DOHH2 (cell line): ENCODE measurements around the gene ASXL1.

Experiments used
- H3F3A ChIP-seq: fragments of 200-600 bp; sonication (generic), shearing (Covaris generic); 2 replicates; pipeline ENCODE4 v1.6.0; 2016; ENCODE audit warnings: antibody characterized with exemption, mild to moderate bottlenecking; ENCODE audit not compliant: control insufficient read depth, insufficient read depth
- H3K27ac ChIP-seq: fragments of 200-600 bp; sonication (generic); 2 replicates; pipeline ENCODE4 v1.5.1; 2014; ENCODE audit warnings: low read depth, mild to moderate bottlenecking, low read length, moderate library complexity
- H3K27me3 ChIP-seq: fragments of 200-600 bp; sonication (generic); 2 replicates; pipeline ENCODE4 v1.6.1; 2014; ENCODE audit warnings: mild to moderate bottlenecking, low read length, mixed read lengths; ENCODE audit not compliant: control insufficient read depth
- H3K36me3 ChIP-seq: fragments of 200-600 bp; sonication (generic); 2 replicates; pipeline ENCODE4 v1.6.1; 2014; ENCODE audit warnings: mild to moderate bottlenecking, low read length, moderate library complexity, mixed read lengths; ENCODE audit not compliant: control insufficient read depth
- H3K4me1 ChIP-seq: fragments of 200-600 bp; sonication (generic); 2 replicates; pipeline ENCODE4 v1.6.1; 2014; ENCODE audit warnings: mild to moderate bottlenecking, low read length, mixed read lengths; ENCODE audit not compliant: control insufficient read depth
- H3K4me2 ChIP-seq: fragments of 200-600 bp; sonication (generic); 2 replicates; pipeline ENCODE4 v1.6.0; 2014; ENCODE audit warnings: mild to moderate bottlenecking, low read length, moderate library complexity
- H3K4me3 ChIP-seq: fragments of 200-600 bp; sonication (generic); 2 replicates; pipeline ENCODE4 v1.5.1; 2014; ENCODE audit warnings: mild to moderate bottlenecking, low read length, mixed read lengths
- H3K79me2 ChIP-seq: fragments of 200-600 bp; sonication (generic); 2 replicates; pipeline ENCODE4 v1.6.1; 2014; ENCODE audit warnings: mild to moderate bottlenecking, low read length, mixed read lengths; ENCODE audit not compliant: control insufficient read depth
- H3K9me2 ChIP-seq: fragments of 200-600 bp; sonication (generic); replicated peaks from 2 replicates; pipeline ENCODE4 v1.6.1; 2014; ENCODE audit warnings: mild to moderate bottlenecking, low read length, mixed read lengths; ENCODE audit not compliant: control insufficient read depth
- H3K9me3 ChIP-seq: fragments of 200-600 bp; sonication (generic); 2 replicates; pipeline ENCODE4 v1.6.1; 2014; ENCODE audit warnings: antibody characterized with exemption, low read length, mixed read lengths; ENCODE audit not compliant: control insufficient read depth, insufficient read depth
- H4K20me1 ChIP-seq: fragments of 200-600 bp; sonication (generic); 2 replicates; pipeline ENCODE4 v1.6.0; 2014; ENCODE audit warnings: low read depth, mild to moderate bottlenecking, antibody characterized with exemption, low read length, moderate library complexity; ENCODE audit not compliant: control insufficient read depth, insufficient read depth
- EZH2phosphoT487 ChIP-seq: fragments of 200-600 bp; sonication (generic); IDR thresholded peaks from 2 replicates; pipeline ENCODE4 v1.6.1; 2017; ENCODE audit warnings: borderline replicate concordance, mild to moderate bottlenecking, antibody characterized with exemption, low read length, moderate library complexity, mixed read lengths
- TF ChIP-seq, protein P1 (sequence below): fragments of 200-600 bp; sonication (generic); IDR thresholded peaks from one replicate; pipeline ENCODE4 v1.5.1; 2014; ENCODE audit warnings: antibody characterized with exemption, mild to moderate bottlenecking, low read depth, low read length; ENCODE audit not compliant: poor library complexity, severe bottlenecking

Gene ASXL1

DNA sequence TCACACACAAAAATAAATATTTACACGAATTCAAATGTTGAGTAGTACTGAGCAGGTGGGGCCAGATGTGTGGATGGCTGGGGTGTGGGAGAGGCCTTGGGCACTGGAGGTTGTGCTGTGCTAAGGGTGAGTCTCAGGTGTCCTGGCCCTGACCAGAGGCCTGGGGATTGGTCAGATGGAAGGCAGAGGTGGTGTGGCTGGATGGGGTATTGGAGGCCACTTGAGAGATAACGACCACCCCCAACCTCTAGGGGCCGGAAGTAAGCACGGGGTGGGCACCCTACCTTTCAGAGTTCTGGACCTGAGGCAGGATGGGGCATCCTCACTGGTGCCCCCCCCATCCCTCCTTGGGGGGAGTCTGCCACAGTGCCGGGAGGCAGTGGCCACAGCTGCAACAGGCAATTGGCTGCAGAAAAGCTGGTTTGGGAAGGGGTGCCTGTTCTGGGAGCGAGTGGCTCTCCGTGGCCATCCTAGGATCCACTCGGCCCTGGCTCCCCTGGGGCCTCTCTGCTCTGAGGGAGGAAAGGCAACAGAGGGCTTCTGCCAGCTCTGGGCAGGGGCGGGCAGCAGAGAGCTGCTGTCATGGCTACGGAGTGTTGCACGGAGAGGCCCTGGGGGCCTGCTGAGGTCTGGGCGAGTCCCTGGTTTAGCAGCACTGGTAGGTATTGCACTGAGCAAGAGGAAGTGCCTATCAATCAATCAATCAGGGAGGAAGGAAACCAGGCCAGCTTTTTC is 87.6 kb downstream of the ASXL1 start:
- Histone ChIP-seq H3K9me2 (no peaks in the 10 kb centered on the region), H4K20me1 (no peaks in the 10 kb centered on the region; the same call in 1 of the 2 replicates), H3K27me3 (no peaks in the 10 kb centered on the region), H3K4me1 (peaks cover 28% of the 10 kb centered on the region), H3K27ac (no peak overlapping the region), H3K79me2 (no peaks in the 10 kb centered on the region), H3K9me3 (no peaks in the 10 kb centered on the region), H3F3A (peaks cover 9% of the 10 kb centered on the region), H3K4me3 (no peak overlapping the region), H3K4me2 (no peak overlapping the region), H3K36me3 (peaks cover 8% of the 10 kb centered on the region; the same call in 1 of the 2 replicates)
- TF ChIP-seq EZH2phosphoT487, result no peak
- TF ChIP-seq, protein P1, sequence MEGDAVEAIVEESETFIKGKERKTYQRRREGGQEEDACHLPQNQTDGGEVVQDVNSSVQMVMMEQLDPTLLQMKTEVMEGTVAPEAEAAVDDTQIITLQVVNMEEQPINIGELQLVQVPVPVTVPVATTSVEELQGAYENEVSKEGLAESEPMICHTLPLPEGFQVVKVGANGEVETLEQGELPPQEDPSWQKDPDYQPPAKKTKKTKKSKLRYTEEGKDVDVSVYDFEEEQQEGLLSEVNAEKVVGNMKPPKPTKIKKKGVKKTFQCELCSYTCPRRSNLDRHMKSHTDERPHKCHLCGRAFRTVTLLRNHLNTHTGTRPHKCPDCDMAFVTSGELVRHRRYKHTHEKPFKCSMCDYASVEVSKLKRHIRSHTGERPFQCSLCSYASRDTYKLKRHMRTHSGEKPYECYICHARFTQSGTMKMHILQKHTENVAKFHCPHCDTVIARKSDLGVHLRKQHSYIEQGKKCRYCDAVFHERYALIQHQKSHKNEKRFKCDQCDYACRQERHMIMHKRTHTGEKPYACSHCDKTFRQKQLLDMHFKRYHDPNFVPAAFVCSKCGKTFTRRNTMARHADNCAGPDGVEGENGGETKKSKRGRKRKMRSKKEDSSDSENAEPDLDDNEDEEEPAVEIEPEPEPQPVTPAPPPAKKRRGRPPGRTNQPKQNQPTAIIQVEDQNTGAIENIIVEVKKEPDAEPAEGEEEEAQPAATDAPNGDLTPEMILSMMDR, result no peak

DNA sequence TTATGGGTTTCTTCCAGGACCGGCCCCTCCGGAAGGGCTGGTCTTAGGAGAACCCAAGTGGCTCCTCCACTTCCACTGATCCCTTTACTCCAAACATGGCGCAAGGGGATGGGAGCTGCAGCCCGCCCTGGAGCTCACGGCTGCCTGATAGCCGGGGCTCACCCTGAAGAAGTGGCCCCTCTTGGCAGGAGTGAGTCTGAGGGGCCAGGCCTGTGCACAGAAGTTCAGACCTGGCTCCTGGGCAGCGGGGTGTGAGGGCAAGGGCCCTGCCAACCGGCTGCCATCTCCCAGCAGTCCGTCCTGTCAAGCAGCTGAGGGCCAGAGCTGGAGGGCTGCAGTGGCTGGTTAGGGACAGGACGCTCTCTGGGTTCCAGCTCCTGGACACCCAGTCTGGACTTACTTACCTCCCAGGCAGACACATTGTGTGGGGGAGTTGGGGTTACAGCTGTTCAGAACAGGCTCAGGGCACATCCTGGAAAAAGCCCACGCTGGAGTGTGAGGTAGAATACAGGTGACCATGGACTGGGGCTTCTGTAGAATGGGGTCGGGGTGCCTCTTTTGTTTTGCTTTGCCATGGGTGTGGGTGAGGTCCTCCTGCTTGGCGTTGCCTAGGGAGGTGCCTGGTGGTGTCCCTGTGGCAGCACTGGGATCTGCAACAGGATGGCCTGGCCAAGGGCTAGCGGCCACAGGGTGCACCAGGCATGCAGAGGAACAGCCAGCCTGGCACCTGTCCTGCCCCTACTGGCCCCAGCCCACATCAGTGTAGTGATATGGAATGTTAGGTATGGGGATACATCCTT is 88.4 kb downstream of the ASXL1 start:
- peaks cover 28% of the 10 kb centered on the region for H3K4me1 ChIP-seq
- peaks cover 9% of the 10 kb centered on the region for H3F3A ChIP-seq
- no peaks in the 10 kb centered on the region for H3K79me2 ChIP-seq
- no peak overlapping the region for H3K4me2 ChIP-seq
- no peaks in the 10 kb centered on the region for H3K9me3 ChIP-seq
- no peak for TF ChIP-seq EZH2phosphoT487
- TF ChIP-seq, protein P1, result no peak
- H3K36me3 ChIP-seq, result peaks cover 8% of the 10 kb centered on the region; the same call in 1 of the 2 replicates
- H3K9me2 ChIP-seq, result no peaks in the 10 kb centered on the region
- no peak overlapping the region for H3K4me3 ChIP-seq
- H3K27me3 ChIP-seq, result no peaks in the 10 kb centered on the region
- H3K27ac ChIP-seq, result no peak overlapping the region
- no peaks in the 10 kb centered on the region; the same call in 1 of the 2 replicates for H4K20me1 ChIP-seq

DNA sequence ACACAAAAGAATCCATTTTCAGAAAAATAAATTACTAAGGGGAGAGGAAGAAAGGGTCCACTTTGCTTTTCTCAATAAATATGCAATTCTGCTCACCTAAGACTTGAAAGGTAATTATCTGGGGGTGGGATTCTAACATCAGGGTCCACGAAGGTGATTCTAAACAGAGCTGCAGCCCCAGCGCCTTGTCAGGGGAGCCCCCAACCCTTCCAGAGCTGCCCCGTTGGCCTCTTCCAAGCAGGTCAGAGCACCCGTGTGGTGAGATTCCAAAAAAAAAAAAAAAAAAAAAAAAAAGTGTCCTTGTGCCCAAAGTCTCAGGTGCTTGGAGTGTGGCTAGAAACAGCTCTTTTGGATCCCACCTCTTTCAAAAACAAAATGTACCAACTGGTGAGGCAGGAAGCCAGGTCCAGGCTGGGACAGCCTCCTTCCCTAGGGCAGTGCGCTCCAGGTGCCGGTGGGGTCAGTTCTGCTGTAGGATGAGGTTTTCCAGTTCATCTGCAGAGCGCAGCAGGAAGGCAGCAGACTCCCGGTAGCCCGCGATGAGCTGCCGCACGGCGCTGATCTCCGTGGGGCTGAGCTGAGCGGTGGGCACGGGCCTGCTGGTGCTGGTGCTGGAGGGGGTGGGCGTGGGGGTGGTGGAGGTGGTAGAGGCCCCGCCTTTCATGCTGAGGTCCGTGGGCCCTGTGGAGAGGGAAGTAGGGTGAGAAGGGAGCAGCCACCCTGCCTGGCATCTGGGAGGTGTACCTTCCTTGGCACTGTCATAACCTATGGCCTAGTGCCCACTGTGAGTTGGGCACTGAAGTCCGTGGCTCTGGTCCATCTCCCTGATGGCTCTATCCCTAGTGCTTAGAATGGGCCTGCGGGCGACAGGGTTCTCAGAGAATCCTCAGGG is 89.3 kb downstream of the ASXL1 start:
- no peak for TF ChIP-seq EZH2phosphoT487
- TF ChIP-seq, protein P1, result no peak
- peaks cover 6% of the 10 kb centered on the region; the same call in 1 of the 2 replicates for H3K36me3 ChIP-seq
- peaks cover 7% of the 10 kb centered on the region for H3F3A ChIP-seq
- H3K27me3 ChIP-seq, result no peaks in the 10 kb centered on the region
- peaks cover 26% of the 10 kb centered on the region for H3K4me1 ChIP-seq
- no peaks in the 10 kb centered on the region for H3K79me2 ChIP-seq
- H3K4me3 ChIP-seq, result no peak overlapping the region
- no peak overlapping the region for H3K4me2 ChIP-seq
- no peak overlapping the region for H3K27ac ChIP-seq
- no peaks in the 10 kb centered on the region; the same call in 1 of the 2 replicates for H4K20me1 ChIP-seq
- no peaks in the 10 kb centered on the region for H3K9me2 ChIP-seq
- H3K9me3 ChIP-seq, result no peaks in the 10 kb centered on the region
